HFF-Myc (cell line): ENCODE data around the gene COX7A2.

Experiments used
- DNase-seq: peaks from one replicate; pipeline ENCODE4 v3.0.0-alpha.2; 2011; ENCODE audit warnings: low read depth; ENCODE audit errors: extremely low read depth
- H3K4me3 ChIP-seq: replicated peaks from 2 replicates; pipeline ENCODE4 v1.5.1; 2011; ENCODE audit warnings: low read depth, mild to moderate bottlenecking, control low read depth, low read length
- CTCF ChIP-seq: IDR thresholded peaks from 2 replicates; pipeline ENCODE4 v1.5.1; 2012; ENCODE audit warnings: mild to moderate bottlenecking, low read depth, low read length, control low read depth; ENCODE audit errors: missing control alignments

Gene COX7A2

GRCh38 chr6:75262716-75263400 lies 19.3 kb upstream of the COX7A2 start:
- TF ChIP-seq CTCF = no peak
- H3K4me3 ChIP-seq = no peak overlapping the region
- DNase-seq = no peak

- DNase-seq = no peak
- TF ChIP-seq CTCF = no peak
- H3K4me3 ChIP-seq = no peak overlapping the region
Measured at GRCh38 chr6:75261299-75261698, 17.7 kb upstream of the COX7A2 start.

DNA sequence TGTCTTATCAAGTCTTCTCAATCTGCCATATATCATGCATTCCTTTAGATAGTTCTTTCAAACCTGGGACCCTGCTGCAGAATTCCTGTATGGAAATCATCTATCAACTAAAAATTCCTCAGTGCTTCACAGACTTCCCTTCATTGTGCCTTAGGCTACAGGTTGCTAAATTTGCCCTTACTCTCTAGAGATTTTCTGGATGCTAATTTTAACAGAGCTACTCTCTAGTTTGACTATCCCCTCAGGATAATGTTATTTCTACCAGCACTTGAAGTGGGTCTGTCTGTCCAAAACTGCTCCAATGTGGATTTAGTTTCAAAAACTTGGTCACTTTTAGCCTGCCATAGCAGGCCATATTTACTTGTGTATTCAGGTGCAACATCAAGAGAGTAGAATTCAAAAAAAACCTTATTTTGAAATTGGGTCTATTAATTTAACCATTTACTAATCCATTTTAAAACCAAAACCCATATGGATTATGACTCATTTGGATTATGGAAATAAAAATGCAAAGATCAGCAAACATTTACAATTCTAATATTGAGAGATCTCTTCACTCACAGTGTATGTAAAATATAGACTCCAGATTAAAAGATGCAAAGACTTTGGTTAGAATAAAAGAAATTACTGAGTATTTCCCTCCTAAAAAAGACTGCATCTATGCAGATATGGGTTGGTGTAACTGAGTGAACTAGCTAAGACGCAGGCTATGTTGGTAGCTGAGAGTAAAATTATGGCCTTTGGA lies 13.9 kb upstream of the COX7A2 start:
- no peak overlapping the region for H3K4me3 ChIP-seq
- no peak for TF ChIP-seq CTCF
- no peak for DNase-seq

DNA sequence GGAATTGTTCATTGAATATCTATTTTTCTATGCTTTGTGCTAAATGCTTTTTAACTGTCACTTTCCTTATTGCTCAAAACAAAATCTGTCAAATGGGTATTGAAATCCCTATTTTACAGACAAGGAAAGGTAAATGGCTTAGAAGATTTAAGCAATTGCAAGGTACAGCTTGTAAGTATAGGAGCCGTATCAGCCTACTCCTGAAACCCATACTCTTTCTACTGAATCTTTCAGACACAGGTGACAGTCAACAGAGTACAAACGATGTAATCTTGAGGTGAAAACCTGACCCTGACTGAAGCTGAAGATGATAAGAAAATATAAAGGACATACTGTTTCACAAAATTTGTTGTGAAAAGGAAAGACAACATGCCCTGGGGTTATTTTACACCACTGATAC lies 7.0 kb upstream of the COX7A2 start:
- TF ChIP-seq CTCF = no peak
- no peak for DNase-seq
- H3K4me3 ChIP-seq = no peak overlapping the region

DNA sequence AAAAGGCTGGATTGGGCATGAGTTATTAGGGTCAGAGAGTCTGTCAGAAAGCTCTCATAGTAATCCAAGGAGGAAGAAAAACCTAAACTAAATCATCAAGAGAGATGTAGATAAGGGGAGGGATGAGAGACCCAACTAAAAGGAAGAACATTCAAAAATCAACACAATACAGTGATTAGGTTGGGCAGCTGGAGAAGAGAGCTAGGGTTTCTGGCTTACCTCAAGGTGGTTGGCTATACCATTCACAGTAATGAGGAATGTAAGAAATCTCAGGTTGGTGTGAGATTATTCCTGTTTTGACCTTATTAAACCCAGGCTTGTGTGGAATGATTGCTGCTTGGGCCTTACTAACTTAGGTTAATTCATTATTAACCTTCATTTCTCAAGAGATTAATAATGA lies 6.2 kb upstream of the COX7A2 start:
- no peak overlapping the region for H3K4me3 ChIP-seq
- no peak for DNase-seq
- no peak for TF ChIP-seq CTCF

DNA sequence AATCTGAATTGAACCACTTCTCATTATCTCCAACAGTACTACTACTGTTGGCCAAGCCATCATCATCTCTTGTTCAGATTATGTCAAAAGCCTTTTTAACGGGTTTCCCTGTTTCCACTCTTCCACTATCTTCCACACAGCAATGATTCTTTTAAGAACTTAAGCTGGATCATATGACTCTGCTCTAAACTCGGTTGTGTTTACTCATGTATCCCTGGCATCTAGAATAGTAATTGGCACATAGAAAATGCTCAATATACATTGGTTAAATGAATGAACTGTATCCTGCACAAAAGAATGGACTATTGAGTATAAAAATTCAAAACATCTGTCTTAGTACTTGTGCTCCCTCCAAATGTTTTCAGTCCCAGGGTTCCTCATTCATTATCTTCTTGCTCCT lies 2.8 kb upstream of the COX7A2 start:
- TF ChIP-seq CTCF = no peak
- no peak overlapping the region for H3K4me3 ChIP-seq
- no peak for DNase-seq
